ENCODE measurements around the gene HOXD11. TPM values are rescaled to one million over a fixed set of nuclear protein-coding genes. Genes with fewer than 3 reads are reported as not detected.

Gene HOXD11
- total RNA-seq, 2 experiments from 2014 or later: not detected

DNA sequence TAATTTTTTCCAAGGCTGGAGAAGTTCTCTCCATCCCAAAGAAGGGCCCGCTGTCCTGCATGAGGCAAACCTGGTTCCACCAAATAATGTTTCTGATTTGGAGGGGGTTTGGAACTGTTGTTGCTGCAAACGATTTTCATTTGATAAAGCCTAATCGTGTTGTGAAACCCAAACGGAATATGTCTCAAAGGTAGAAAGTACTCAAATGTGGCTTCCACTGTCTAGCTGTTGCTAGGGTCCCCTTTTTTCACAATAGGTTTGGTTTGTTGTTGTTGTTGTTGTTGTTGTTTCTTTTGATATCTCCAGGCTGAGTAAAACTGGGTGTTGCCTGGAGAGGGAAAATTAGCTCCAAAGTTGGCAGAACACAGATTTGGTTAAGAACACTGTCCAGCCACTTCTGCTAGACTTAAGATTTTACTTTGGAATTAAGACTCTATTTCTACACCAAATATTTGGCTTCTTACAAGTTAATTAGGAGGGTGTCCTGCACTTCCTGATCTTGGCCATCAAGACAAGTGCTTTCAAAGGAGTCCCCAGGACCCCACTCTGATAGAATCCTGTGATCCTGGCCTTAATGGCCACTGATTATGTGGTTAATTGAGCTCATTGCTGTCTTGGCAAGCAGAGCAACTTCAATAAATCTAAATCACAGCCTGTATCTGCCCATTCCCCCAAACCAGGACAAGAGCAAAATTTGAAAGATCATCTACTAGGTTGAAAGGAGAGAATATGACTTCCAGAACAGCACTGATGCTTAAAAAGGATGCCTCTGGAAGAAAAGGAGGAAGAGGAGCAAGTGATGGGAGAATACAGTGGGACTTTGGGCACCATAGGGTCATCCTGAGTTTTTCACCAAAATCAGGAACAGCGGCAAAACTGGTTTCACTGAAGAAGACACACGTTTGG, 17.9 kb upstream of the HOXD11 start:
- Mint-ChIP-seq H3K27ac (no peak overlapping the region), H3K36me3 (ENCODE audit: low read depth) (peaks cover 3% of the 10 kb centered on the region), H3K9me3 (ENCODE audit: low read depth) (no peaks in the 10 kb centered on the region), H3K4me1 (peaks cover 21% of the 10 kb centered on the region), H3K27me3 (peaks cover 82% of the 10 kb centered on the region), H3K4me3 (no peak overlapping the region)
- ATAC-seq: no peak
- ChIA-PET POLR2A (interaction anchor here (0.7 kb wide), 1 partner anchor 372 kb away, joined by 3 read pairs; no protein-coding TSS in a partner anchor), CTCF (interaction anchor here (0.8 to 1.6 kb wide), 3 partner anchors 9 to 31 kb away, joined by 3 to 7 read pairs (median 3); no protein-coding TSS in a partner anchor)
- intact Hi-C loops (cut with DNase I, micrococcal nuclease): loop anchor here (1.0 to 10.0 kb wide), 5 partner anchors 398 to 1754 kb away; partner anchors contain the start of gene SP9 (in 1 of the 2)
- no peak for DNase-seq

DNA sequence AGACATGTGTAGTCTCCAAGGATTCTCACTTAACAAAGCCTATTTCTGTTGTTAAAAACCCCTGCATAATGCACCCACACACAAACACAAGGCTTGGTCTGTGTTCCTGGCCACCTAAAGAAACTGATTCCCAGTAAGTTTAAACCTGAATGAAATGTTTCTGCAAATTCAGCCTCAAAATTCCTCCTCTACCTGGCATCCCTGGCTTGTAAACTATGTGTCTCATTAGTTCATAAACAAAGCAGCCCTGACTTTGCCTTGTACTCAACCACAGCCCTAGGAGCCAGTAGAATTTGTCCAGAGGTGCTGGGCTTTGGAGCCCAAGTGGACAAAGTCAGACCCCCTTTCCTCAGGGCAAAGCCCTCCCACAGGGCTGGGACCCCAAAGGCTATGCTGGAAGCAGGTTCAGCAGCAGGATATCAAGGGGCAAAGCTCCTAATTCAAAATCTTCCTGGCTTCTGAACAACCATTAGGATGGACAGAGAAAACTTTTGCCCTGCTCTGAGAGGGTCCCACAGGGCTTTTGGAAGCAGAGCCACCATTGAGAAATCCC, 17.2 kb upstream of the HOXD11 start:
- H3K36me3 Mint-ChIP-seq (ENCODE audit: low read depth): peaks cover 3% of the 10 kb centered on the region
- peaks cover 21% of the 10 kb centered on the region for H3K4me1 Mint-ChIP-seq
- POLR2A ChIA-PET: no interaction called here
- CTCF ChIA-PET: no interaction called here
- no peak overlapping the region for H3K27ac Mint-ChIP-seq
- no peak for ATAC-seq
- peaks cover 82% of the 10 kb centered on the region for H3K27me3 Mint-ChIP-seq
- no peak overlapping the region for H3K4me3 Mint-ChIP-seq
- H3K9me3 Mint-ChIP-seq (ENCODE audit: low read depth): no peaks in the 10 kb centered on the region
- intact Hi-C loops (cut with DNase I, micrococcal nuclease): loop anchor here (2.0 to 10.0 kb wide), 5 partner anchors 399 to 1755 kb away; partner anchors contain the start of gene SP9 (in 1 of the 2)
- DNase-seq: no peak

DNA sequence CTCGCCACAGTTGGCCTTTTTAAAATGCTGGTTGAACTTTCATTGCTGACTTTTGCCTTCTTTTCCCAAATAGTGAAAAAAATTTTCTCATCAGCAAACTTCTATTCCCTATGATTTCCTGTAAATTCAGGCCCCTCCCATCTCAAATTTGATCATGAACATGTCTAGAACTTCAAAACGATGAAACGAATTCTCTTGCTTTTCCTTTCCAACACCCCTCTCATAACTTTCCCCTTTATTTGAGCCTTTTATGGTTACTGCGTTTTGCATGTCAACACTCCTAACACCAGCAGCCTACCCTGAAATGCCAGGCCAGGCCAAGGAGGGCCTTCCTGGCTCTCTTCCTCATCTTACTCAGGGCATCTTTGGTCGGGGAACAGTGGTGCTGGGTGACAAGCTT, 16.2 kb upstream of the HOXD11 start:
- Mint-ChIP-seq H3K27me3 (peaks cover 84% of the 10 kb centered on the region), H3K36me3 (ENCODE audit: low read depth) (peaks cover 3% of the 10 kb centered on the region), H3K27ac (no peak overlapping the region), H3K4me1 (peaks cover 21% of the 10 kb centered on the region), H3K9me3 (ENCODE audit: low read depth) (no peaks in the 10 kb centered on the region), H3K4me3 (no peak overlapping the region)
- CTCF ChIA-PET: interaction anchor here (1.0 kb wide), 1 partner anchor 12 kb away, joined by 3 read pairs; no protein-coding TSS in a partner anchor
- POLR2A ChIA-PET: no interaction called here
- ATAC-seq (no peak), DNase-seq (no peak)
- intact Hi-C loops (cut with DNase I, micrococcal nuclease): loop anchor here in 1 of 2 experiments (10.0 kb wide), 1 partner anchor 1056 kb away; no protein-coding TSS in a partner anchor

DNA sequence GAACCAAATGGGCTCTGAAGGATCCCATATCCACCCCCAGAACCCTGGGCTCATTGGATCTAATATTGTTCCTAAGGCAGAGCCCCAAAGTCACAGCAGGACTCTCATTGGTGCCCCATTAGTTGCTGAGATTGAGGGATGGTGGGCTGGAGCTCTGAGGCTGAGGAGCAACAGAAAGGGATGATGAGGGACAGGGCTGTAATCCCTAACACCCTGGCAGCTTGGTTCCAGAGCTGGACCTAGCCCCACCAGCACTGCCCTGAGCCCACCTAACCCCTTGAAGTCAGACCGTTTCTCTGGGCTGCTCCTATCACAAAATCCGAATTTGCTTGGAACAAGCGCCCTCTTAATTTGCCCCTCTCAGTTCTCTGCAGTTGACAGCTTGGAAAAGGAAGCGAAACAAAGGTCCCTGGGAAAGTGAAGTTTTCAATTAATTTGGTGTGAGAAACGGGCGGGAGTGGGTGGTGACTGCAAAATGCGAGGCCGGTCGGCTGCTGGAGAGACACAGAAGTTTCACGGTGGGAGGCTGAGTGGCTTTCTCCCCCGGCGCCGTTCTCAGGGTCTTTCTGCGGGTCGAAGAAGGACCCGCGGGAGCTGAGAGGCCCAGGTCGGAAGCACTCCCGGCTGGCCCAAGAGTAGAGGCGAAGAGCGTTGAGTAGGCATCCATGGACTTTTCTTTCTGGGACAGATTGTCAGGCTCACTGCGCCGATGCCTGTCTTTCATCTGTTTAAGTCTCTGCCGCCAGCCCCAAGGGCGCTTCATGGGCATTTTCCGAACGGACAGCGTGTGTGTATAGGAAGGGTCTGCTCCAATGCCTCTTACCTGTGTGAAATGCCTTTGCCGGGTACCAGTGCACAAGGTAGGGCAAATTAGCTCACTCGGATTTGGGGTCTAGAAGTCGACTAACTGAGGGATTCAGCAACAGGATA, 15.5 kb upstream of the HOXD11 start:
- peaks cover 3% of the 10 kb centered on the region for H3K36me3 Mint-ChIP-seq (ENCODE audit: low read depth)
- ATAC-seq (no peak), DNase-seq (no peak)
- ChIA-PET CTCF (interaction anchor here (1.0 kb wide), 1 partner anchor 11 kb away, joined by 3 read pairs; no protein-coding TSS in a partner anchor), POLR2A (no interaction called here)
- H3K9me3 Mint-ChIP-seq (ENCODE audit: low read depth): no peaks in the 10 kb centered on the region
- peak overlapping the region; percentile 25 for H3K27ac Mint-ChIP-seq
- peaks cover 85% of the 10 kb centered on the region for H3K27me3 Mint-ChIP-seq
- intact Hi-C loops (cut with DNase I, micrococcal nuclease): loop anchor here in 1 of 2 experiments (10.0 kb wide), 1 partner anchor 1057 kb away; no protein-coding TSS in a partner anchor
- H3K4me1 Mint-ChIP-seq: peaks cover 25% of the 10 kb centered on the region
- peak overlapping the region; percentile 21 for H3K4me3 Mint-ChIP-seq

DNA sequence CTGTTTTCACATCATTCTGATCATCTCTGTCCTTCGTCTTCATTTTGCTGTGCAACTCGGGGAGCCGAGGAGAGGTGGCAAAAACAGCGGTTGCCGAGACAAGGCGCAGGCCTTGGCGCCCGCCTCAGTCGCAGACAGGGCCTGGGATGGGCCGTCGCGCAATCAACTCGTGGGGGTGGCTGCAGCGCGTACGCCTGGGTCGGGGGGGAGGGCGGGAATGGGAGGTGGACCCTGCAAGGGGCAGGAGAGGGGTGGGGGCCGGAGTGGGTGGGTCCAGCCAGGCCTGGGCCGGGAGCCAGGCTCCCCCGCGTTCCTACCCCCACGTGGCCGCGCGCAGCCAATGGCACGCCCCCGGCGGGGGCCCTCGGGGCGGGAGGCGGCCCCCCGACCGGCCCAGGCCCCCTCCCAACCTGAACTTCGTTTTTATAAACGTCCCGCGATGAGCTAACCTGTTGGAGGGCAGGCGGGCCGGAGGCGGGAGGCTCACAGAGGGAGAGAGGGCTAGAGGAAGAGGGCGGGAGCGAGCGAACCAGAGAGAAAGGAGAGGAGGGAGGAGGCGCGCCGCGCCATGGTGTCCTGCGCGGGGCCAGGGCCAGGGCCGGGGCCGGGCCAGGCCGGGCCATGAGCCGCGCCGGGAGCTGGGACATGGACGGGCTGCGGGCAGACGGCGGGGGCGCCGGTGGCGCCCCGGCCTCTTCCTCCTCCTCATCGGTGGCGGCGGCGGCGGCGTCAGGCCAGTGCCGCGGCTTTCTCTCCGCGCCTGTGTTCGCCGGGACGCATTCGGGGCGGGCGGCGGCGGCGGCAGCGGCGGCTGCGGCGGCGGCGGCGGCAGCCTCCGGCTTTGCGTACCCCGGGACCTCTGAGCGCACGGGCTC, 14.6 kb upstream of the HOXD11 start, which contains the start of gene HOXD13:
HOXD13 (plus strand) TSS at position 452 of the 875 bp plus-strand sequence; CDS start at position 622, 170 bp downstream.
- Mint-ChIP-seq H3K9me3 (ENCODE audit: low read depth) (no peaks in the 10 kb centered on the region), H3K27me3 (peaks cover 85% of the 10 kb centered on the region), H3K4me1 (peaks cover 33% of the 10 kb centered on the region), H3K27ac (peak within 1 kb of the TSS; percentile 25), H3K4me3 (peak within 1 kb of the TSS; percentile 21), H3K36me3 (ENCODE audit: low read depth) (peaks cover 3% of the 10 kb centered on the region)
- intact Hi-C loops (cut with DNase I, micrococcal nuclease): loop anchor here in 1 of 2 experiments (1.0 to 10.0 kb wide), 2 partner anchors 11 to 1058 kb away; no protein-coding TSS in a partner anchor
- ChIA-PET CTCF (no interaction called here), POLR2A (no interaction called here)
- DNase-seq (peak; percentile 27), ATAC-seq (no peak)

DNA sequence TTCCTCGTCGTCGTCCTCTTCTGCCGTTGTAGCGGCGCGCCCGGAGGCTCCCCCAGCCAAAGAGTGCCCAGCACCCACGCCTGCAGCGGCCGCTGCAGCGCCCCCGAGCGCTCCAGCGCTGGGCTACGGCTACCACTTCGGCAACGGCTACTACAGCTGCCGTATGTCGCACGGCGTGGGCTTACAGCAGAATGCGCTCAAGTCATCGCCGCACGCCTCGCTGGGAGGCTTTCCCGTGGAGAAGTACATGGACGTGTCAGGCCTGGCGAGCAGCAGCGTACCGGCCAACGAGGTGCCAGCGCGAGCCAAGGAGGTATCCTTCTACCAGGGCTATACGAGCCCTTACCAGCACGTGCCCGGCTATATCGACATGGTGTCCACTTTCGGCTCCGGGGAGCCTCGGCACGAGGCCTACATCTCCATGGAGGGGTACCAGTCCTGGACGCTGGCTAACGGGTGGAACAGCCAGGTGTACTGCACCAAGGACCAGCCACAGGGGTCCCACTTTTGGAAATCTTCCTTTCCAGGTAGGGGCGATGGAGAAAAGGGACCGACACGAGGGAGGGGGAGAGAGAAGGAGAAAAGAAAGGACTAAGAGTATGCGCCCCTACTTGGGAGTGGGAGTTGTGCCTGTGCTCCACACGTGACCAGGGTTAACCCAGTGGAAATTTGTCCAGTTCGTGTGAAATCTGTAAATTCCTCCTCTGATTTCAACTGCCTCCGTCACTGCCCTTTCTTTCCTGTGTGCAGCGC, 13.8 kb upstream of the HOXD11 start:
- Mint-ChIP-seq H3K36me3 (ENCODE audit: low read depth) (peaks cover 1% of the 10 kb centered on the region), H3K27me3 (peaks cover 85% of the 10 kb centered on the region), H3K4me1 (peaks cover 37% of the 10 kb centered on the region), H3K27ac (no peak overlapping the region), H3K9me3 (ENCODE audit: low read depth) (no peaks in the 10 kb centered on the region), H3K4me3 (peak overlapping the region; percentile 26)
- ATAC-seq (no peak), DNase-seq (peak; percentile 19)
- ChIA-PET CTCF (interaction anchor here (0.7 to 1.2 kb wide), 2 partner anchors 16 to 523 kb away, joined by 3 to 5 read pairs; no protein-coding TSS in a partner anchor), POLR2A (no interaction called here)
- intact Hi-C loops (cut with DNase I, micrococcal nuclease): loop anchor here in 1 of 2 experiments (1.0 to 10.0 kb wide), 2 partner anchors 12 to 1059 kb away; no protein-coding TSS in a partner anchor

DNA sequence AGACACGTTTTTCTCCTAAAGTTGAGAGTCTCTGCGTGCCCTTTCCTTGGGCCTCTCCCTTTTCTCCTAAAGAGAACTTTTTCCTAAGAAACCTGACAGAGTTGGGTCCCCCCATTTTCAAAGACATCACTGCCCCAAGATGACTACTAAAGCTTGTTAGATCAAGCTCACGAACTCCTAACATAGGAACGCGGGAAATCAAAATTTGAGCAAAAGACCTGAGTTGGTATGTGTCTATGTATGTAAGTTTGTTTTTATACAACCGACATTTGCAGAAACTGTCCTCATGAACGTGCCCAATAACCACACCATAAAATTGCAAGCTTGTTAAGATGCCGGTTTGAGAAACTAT, 13.2 kb upstream of the HOXD11 start:
- no peaks in the 10 kb centered on the region for H3K9me3 Mint-ChIP-seq (ENCODE audit: low read depth)
- ChIA-PET POLR2A (no interaction called here), CTCF (interaction anchor here (0.6 to 1.2 kb wide), 3 partner anchors 17 to 522 kb away, joined by 3 to 5 read pairs (median 3); no protein-coding TSS in a partner anchor)
- ATAC-seq (no peak), DNase-seq (no peak)
- no peak overlapping the region for H3K27ac Mint-ChIP-seq
- no peaks in the 10 kb centered on the region for H3K36me3 Mint-ChIP-seq (ENCODE audit: low read depth)
- H3K4me3 Mint-ChIP-seq: peak overlapping the region; percentile 26
- peaks cover 83% of the 10 kb centered on the region for H3K27me3 Mint-ChIP-seq
- peaks cover 35% of the 10 kb centered on the region for H3K4me1 Mint-ChIP-seq
- intact Hi-C loops (cut with DNase I, micrococcal nuclease): loop anchor here in 1 of 2 experiments (1.0 to 10.0 kb wide), 2 partner anchors 13 to 1059 kb away; no protein-coding TSS in a partner anchor

DNA sequence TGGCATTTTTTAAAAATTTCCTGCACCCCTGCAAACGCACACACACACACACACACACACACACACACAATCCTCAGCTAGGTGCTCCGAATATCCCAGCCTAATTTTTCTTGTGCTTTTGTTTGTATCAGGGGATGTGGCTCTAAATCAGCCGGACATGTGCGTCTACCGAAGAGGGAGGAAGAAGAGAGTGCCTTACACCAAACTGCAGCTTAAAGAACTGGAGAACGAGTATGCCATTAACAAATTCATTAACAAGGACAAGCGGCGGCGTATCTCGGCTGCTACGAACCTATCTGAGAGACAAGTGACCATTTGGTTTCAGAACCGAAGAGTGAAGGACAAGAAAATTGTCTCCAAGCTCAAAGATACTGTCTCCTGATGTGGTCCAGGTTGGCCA, 12.7 kb upstream of the HOXD11 start:
- ATAC-seq: no peak
- Mint-ChIP-seq H3K27me3 (peaks cover 83% of the 10 kb centered on the region), H3K9me3 (ENCODE audit: low read depth) (no peaks in the 10 kb centered on the region), H3K4me3 (no peak overlapping the region), H3K36me3 (ENCODE audit: low read depth) (no peaks in the 10 kb centered on the region), H3K27ac (no peak overlapping the region), H3K4me1 (peaks cover 35% of the 10 kb centered on the region)
- intact Hi-C loops (cut with DNase I, micrococcal nuclease): loop anchor here in 1 of 2 experiments (10.0 kb wide), 1 partner anchor 1060 kb away; no protein-coding TSS in a partner anchor
- ChIA-PET CTCF (interaction anchor here (0.6 to 1.2 kb wide), 4 partner anchors 17 to 522 kb away, joined by 3 to 5 read pairs (median 3); no protein-coding TSS in a partner anchor), POLR2A (no interaction called here)
- no peak for DNase-seq

DNA sequence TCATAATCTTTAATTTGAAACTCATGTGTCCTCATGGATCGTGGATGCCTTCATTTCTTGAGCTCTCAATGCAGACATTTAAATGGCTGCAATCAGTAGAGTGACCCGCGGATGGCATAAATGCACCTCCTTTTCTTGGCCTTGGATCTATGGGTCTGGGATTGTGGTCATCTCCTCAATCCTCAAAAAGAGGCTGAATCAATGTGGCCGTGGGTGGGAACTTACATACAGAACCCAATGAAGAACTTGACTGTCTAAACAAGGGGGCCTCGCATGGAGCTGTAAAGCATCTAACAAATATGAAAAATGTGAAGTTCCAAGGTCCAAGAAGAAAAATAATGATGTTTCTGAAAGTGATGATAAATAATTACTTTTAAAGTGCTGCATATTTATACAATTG, 11.7 kb upstream of the HOXD11 start:
- ATAC-seq: no peak
- ChIA-PET CTCF (interaction anchor here (0.5 to 4.7 kb wide), 10 partner anchors 15 to 844 kb away, joined by 3 to 86 read pairs (median 4); no protein-coding TSS in a partner anchor), POLR2A (no interaction called here)
- intact Hi-C loops (cut with DNase I, micrococcal nuclease): loop anchor here (5.0 to 10.0 kb wide), 4 partner anchors 93 to 1393 kb away; partner anchors contain the start of gene LNPK (in 1 of the 2)
- Mint-ChIP-seq H3K27me3 (peaks cover 78% of the 10 kb centered on the region), H3K36me3 (ENCODE audit: low read depth) (no peaks in the 10 kb centered on the region), H3K4me3 (no peak overlapping the region), H3K9me3 (ENCODE audit: low read depth) (no peaks in the 10 kb centered on the region), H3K27ac (no peak overlapping the region), H3K4me1 (peaks cover 35% of the 10 kb centered on the region)
- no peak for DNase-seq
